GM21360 (cell line): ENCODE results near the gene CHST4.
"Not testable (repeated sequence)": the region's sequence is repeated elsewhere in the genome, so short reads cannot be mapped to it uniquely, and the experiment has no call there.

Experiments used
- ATAC-seq: cut with Tn5 transposase; IDR thresholded peaks from one replicate; pipeline ENCODE4 v1.9.1; 2021; ENCODE audit warnings: mild to moderate bottlenecking, moderate library complexity; ENCODE audit not compliant: unreplicated experiment

CHST4 gene

GRCh38 chr16:71526111-71526631 is at the start of gene CHST4:
CHST4 (plus strand) TSS chr16:71526426; CDS start chr16:71536678, 10,252 bp downstream.
- ATAC-seq: no peak

DNA sequence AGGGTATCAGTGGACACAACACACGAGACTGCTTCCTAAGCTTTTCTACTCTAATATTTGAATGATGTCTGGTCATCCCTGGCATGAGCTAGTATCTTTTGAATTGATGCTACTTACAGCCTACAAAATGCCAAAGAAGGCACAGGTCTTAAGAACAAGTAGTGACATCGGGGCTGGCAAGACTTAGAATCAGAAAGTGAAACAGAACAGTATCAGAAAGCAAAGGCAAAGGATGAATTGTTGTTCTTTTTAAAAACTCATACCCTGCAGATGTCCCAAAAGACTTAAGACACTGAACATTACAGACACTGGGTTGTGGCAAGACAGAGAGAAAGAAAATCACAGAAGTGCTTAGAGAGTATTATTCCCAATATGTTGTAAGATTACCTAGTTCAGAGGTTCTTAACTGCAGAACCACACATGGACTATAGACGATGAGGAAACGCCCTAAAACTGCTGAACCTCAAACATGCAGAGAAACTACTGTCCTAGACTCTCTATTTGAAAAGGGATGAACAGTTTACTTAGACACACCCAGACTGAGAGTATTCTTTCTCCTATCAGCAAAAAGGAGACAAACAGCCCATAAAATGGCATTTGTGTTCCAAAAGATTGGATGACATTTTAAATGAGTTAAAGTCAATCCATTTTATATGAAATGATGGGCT is 49.6 kb upstream of the CHST4 start:
- ATAC-seq: no peak

DNA sequence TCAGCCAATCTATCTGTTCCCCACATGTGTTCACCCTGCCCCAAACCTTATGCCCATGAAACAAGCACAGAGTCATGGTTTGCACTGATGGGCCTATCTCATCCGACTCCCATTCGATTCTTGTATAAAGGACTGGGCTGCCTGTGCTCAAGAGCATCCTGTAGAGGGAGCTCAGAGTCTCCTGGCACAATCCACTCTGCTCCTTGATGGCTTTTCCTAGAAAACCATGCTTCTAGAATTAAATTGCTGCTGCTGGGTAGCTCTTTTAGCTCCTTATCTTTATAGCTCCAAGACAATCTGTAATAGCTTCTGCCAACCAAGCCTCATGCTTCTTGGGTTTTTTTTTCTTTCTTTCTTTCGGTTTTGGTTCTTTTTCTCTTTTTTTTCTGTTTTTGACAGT is 46.8 kb upstream of the CHST4 start:
- no peak for ATAC-seq

GRCh38 chr16:71480956-71481355 is 45.3 kb upstream of the CHST4 start:
- ATAC-seq: no peak

- ATAC-seq: no peak
These were observed 43.7 kb upstream of the CHST4 start for GRCh38 chr16:71482569-71482968.

DNA sequence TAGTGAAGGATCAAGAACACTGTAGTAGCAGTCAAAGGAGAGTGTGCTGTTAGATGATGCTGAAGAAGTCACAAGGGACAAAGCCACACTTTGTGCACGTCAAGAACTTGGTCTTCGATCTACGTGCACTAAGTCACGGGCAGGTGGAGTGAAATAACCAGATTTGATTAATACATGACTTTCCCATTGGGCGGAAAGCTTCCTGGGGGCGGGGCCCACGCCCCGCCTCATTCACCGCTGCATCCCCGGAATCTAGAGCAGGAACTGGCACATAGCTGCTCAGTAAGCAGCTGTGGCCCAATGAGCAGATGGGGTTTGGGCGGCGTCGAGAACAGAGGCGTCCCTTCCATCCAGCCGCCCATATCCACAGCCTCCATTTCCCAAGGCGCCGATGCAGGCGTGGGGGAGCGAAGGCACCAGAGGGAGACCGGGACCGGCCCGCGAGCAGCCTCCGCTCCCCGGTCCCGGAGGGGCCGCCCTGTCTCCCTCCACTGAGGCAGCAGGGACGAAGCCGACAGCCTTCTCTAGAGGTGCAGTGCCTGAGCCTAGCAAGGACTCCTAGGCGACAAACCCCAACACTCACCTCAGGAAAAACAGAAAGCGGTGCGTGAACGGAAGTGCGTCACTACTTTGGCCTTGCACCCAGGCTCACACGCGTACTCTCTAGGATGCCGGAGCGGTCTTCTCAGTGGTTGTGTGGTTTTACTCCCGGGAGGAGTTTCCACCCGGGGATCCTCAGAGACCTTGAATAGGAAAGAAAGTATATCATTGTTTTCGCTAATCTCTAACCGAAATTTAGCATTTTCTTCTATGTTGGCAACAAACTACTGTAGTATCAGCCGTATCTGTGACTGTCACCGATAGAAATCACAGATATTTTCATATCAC is 42.0 kb upstream of the CHST4 start:
- ATAC-seq: peak; percentile 78

DNA sequence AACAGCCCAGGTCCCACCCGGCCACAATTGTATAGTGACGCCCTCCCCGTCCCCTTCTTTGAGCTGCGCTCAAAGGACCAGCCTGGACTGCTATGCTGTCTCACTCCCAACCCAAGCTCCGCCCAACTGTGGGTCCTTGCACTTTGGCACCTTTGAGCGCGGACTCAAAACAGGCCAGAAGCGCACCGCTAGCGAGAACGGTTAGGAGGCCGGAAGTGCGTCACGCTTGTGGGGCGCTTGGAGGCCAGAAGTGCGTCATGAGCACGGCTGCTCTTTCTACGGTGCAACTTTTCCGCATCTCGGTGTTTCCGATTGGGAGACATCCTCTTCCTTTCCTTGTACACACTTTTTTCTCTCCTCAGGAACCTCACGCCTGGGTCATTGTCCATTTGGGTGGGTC is 37.1 kb upstream of the CHST4 start, which contains the start of gene ZNF19:
Gene ZNF19, minus strand, starts transcription at position 203 of the 400 bp plus-strand sequence. CDS start 7,210 bp downstream, outside the sequence.
- ATAC-seq: no peak

- no peak for ATAC-seq
These were observed 35.9 kb upstream of the CHST4 start for GRCh38 chr16:71490361-71490760.

DNA sequence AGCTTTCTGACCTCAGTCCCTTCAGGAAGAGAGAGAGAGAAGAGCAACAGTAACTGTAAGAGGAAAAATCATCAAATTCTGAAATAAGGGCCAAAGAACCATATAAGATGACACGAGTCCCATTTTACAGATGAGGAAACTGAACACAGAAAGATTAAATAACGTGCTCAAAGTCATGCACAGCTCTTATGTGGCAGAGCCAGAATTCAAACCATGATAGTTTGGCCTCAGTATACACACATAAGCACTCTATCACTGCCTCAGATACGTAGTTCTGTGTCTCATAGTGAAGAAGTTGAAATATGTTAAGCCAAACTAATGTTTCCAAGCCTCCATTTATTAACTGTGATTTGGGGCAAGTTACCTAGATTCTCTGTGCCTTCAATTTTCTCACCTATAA is 35.2 kb upstream of the CHST4 start:
- ATAC-seq: no peak

DNA sequence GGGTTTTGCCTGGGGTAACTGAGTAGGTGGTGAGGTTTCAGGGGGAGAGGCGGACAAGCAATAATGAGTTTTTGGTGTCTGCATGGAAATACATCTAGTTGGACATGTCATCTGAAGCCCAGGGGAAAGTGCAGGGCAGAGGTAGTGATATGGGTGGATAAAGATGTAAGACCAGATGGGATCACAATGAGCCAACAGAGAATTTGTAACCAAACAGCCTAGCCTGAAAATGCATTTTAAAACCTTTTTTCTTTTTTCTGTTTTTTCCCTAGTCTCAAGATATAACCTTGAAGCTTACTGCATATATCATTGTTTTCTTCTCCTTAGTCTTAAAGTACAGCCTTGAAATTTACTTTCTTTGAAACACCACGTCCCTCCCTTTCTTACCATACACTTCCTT is 33.4 kb upstream of the CHST4 start:
- ATAC-seq: no peak

DNA sequence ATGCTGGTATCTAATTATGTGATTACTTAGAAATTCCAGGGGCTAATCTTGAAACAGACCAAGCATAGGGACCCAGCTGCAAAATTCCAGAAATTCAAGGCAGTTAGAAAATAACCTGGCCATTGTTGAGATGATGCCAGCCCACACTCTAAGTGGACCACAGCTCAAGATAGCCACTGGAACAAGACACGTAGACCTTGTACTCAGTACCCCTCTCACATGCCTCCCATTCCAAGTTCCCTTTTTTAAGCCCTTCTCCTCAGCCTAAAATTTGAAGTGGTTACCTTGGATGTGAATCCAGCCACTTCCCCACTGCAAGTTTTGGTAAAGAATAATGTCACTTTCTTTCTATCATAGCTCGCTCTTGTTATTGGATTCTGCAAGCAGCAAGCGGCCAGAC is 33.0 kb upstream of the CHST4 start:
- no peak for ATAC-seq

GRCh38 chr16:71498031-71498430 is 28.2 kb upstream of the CHST4 start:
- ATAC-seq: no peak

DNA sequence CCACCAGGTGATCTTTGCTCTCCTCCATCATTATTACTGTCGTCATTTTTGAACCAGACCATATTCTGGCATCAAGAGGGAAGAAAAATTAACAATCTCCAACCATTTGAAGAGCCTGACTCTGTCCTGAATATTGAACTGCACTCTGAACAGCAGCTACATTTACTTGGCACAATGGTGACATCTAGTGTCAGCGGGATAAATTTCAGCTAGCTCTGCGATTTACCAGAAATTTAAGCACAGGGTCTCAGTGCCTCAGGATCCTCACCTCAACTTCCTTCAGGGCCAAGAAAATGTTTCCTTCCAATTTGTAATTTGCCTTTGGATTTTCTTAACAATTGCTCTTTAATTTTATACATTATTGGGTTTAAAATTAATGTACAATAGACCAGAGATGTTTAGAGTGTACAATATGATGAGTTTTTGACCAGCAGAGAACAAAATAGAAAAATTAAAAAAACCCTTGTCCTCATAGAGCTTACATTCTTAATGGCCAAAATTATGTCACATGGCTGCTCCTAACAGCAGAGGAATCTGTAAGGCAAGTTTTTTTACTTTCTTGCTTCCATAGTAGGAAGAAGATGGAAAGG is 26.4 kb upstream of the CHST4 start:
- ATAC-seq: no peak

GRCh38 chr16:71500964-71501363 is 25.3 kb upstream of the CHST4 start:
- no peak for ATAC-seq

DNA sequence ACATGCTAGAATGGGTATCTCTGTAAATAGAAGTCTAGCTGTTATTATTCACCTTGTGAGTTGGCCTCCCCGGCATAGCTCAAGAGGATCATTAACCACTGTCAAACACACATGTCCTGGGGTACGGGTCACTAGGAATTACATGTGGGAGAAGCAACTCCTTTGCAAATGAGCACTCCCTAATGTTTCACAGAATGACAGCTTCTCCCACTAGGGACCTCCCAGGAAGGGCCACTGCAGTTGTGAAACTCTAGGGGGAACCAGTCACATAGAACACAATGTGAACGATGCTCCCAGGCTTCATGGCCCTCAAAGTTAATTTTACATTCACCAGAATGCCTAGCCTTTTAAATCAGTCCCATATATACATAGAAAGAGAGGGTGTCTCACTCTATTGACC is 24.7 kb upstream of the CHST4 start:
- no peak for ATAC-seq

DNA sequence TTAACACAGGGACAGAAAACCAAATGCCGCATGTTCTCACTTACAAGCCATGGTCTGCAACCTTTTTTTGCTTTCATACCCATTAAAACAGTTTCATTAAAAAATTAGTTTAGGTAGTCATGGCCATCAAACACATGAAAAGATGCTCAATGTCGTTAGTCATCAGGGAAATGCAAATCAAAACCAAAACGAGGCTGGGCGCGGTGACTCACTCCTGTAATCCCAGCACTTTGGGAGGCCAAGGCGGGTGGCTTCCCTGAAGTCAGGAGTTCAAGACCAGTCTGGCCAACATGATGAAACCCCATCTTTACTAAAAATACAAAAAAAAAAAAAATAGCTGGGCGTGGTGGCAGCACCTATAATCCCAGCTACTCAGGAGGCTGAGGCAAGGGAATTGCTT is 22.2 kb upstream of the CHST4 start:
- ATAC-seq: not testable (repeated sequence)

GRCh38 chr16:71504901-71505300 is 21.3 kb upstream of the CHST4 start:
- ATAC-seq: no peak

DNA sequence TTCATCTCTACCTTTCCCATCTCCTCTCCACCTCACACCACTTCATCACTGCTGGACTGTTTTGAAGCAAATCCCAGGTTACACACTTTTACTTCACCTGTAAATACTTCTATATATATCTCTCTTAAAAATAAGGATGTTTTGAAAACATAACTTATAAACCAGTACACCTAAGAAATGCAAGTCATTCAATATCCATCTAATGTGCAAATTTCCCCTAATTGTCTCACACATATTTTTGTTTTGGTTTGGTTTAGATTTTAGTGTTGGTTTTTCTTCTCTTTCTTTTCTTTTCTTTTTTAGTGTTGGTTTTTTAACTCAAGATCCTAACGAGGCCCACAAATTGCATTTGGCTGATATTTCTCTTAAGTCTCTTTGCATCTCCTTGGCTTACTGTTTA is 19.2 kb upstream of the CHST4 start:
- no peak for ATAC-seq

DNA sequence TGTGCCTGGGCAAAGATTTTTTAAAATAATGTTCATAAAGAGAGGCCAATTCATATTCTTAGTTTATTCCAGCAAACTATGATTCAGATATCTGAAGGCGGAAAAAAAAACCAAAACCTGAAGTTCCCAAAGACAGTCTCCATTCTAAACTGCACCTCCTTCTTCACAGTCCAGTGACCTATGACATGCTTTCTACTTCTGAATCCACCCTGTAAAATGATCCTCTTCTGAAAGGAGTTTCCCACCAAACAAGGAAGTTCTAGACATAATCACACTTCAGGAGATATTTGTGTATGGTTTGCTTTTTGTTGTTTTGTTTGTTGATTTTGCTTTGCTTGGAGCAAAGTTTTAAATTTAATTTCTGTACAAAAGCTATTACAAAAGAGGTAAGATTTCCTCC is 12.9 kb upstream of the CHST4 start:
- no peak for ATAC-seq

- no peak for ATAC-seq
These were observed 11.8 kb upstream of the CHST4 start for GRCh38 chr16:71514476-71514875.

- ATAC-seq: no peak
These were observed 11.2 kb upstream of the CHST4 start for GRCh38 chr16:71515026-71515425.

DNA sequence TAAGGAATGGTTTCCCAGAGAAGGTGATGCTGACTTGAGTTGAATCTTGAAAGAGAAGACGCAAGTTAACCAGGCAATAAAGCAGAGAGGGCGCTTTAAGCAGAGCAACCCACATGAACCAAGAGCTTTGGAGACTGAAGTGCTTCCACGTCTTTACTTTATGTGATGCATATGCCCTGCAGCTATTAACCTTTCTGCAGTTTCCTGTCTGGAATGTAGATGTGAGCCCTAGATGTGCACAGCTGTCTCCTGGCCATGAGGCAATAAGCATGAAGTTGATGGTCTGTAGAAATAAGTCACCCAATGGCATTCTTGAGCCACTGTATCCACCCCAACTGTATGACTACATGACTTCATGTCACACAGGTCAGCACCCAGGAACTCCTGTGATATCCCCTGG is 5.7 kb upstream of the CHST4 start:
- ATAC-seq: no peak
